Small intestine (tissue), 7 donors: ENCODE measurements around the gene USH1C. TPM values are rescaled to one million over a fixed set of nuclear protein-coding genes. Genes with fewer than 3 reads are reported as not detected.

Source experiments
- DNase-seq, 2 donors: peaks; one replicate each; pipeline versions ENCODE4 v3.0.0 to v3.0.0-alpha.2; 2013
- FAIRE-seq: peaks from 2 replicates; lab custom pipeline; 2012; peaks lifted over from hg19 to GRCh38; lab: Jason Lieb, UNC
- H3K27ac ChIP-seq, 3 donors: one replicate each; pipeline ENCODE4 v1.5.1; 2013; ENCODE audit warnings: low read length in 2 of 3, mild to moderate bottlenecking in 2 of 3, control low read depth in 1 of 3, inconsistent platforms in 1 of 3, low read depth in 1 of 3, moderate library complexity in 1 of 3
- H3K27me3 ChIP-seq, 3 donors: one replicate each; pipeline ENCODE4 v1.6.1; 2013; ENCODE audit warnings: low read length in 3 of 3, inconsistent platforms in 1 of 3; ENCODE audit not compliant: control insufficient read depth in 3 of 3, insufficient read depth in 3 of 3
- H3K36me3 ChIP-seq, 3 donors: one replicate each; pipeline ENCODE4 v1.6.1; 2013; ENCODE audit warnings: low read length in 3 of 3, inconsistent platforms in 1 of 3, low read depth in 1 of 3, mild to moderate bottlenecking in 1 of 3, moderate library complexity in 1 of 3; ENCODE audit not compliant: control insufficient read depth in 3 of 3, insufficient read depth in 2 of 3
- H3K4me1 ChIP-seq, 3 donors: one replicate each; pipeline ENCODE4 v1.6.1; 2013; ENCODE audit warnings: low read length in 2 of 3, inconsistent platforms in 1 of 3, low read depth in 1 of 3, mild to moderate bottlenecking in 1 of 3, moderate library complexity in 1 of 3; ENCODE audit not compliant: control insufficient read depth in 3 of 3, insufficient read depth in 2 of 3
- H3K4me3 ChIP-seq, 3 donors: one replicate each; pipeline ENCODE4 v1.5.1; 2013; ENCODE audit warnings: low read length in 3 of 3, control low read depth in 1 of 3, inconsistent platforms in 1 of 3, low read depth in 1 of 3, mild to moderate bottlenecking in 1 of 3, moderate library complexity in 1 of 3
- H3K9me3 ChIP-seq, 2 donors: one replicate each; pipeline ENCODE4 v1.6.1; 2013; ENCODE audit warnings: low read depth in 1 of 2, low read length in 1 of 2; ENCODE audit not compliant: control insufficient read depth in 2 of 2, insufficient read depth in 1 of 2
- WGBS, 3 donors: extraction: QIAGEN DNeasy Blood & Tissue Kit; methylation state at CpG; one replicate each; pipeline ENCODE4 v1.1.7; 2013; 5-methylcytosine and 5-hydroxymethylcytosine counted together
- polyA plus RNA-seq, 4 donors: library from polyadenylated mRNA; stranded (reverse) in 3 of 4; unstranded in 1 of 4; fragments of 200-250 nt in 3 of 4; fragments of 120-200 nt in 1 of 4; gene quantifications; one replicate each; pipeline versions ENCODE4 v1.2.1 to v1.2.3, GENCODE V29; 2013
- donor health status: healthy with polysubstance abuse.
- donor health status: control.
- donor health status: control.
- donor health status: Bipolar disorder and iron deficiency.
- donor health status: healthy.

USH1C gene
- polyA plus RNA-seq, 4 donors = 86.2 to 309 (median 297) TPM

DNA sequence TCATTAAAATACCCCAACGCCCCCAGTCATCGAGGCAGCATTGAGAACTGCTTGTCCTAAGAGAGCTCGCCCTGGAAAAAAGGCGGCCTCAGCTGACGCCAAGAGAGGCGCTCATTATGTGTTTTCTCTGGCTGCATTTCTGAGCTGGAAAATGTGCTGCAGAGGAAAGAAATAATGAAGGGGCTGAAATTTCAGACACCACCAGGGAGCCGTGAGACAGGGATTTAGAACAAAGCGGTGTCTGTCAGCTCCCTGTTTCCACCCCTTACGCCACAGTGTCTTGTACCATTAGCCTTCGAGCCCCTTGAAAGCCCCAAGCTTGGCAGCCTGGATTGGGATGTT, 14.4 kb downstream of the USH1C start:
- Histone ChIP-seq H3K27me3 (no peaks in the 10 kb centered on the region), H3K4me3 (no peak overlapping the region), H3K36me3 (peaks cover 2 to 88% (median 15%) of the 10 kb centered on the region in 3 donors), H3K27ac (peak overlapping the region in 1 of 3 donors; percentile 16), H3K4me1 (peaks cover 0 to 69% (median 0%) of the 10 kb centered on the region in 3 donors), H3K9me3 (no peaks in the 10 kb centered on the region)
- DNase-seq = no peak
- WGBS, 3 donors = 83 to 96% (median 96%) methylated on average over 10 of the region's 10 CpGs
- no peak for FAIRE-seq

DNA sequence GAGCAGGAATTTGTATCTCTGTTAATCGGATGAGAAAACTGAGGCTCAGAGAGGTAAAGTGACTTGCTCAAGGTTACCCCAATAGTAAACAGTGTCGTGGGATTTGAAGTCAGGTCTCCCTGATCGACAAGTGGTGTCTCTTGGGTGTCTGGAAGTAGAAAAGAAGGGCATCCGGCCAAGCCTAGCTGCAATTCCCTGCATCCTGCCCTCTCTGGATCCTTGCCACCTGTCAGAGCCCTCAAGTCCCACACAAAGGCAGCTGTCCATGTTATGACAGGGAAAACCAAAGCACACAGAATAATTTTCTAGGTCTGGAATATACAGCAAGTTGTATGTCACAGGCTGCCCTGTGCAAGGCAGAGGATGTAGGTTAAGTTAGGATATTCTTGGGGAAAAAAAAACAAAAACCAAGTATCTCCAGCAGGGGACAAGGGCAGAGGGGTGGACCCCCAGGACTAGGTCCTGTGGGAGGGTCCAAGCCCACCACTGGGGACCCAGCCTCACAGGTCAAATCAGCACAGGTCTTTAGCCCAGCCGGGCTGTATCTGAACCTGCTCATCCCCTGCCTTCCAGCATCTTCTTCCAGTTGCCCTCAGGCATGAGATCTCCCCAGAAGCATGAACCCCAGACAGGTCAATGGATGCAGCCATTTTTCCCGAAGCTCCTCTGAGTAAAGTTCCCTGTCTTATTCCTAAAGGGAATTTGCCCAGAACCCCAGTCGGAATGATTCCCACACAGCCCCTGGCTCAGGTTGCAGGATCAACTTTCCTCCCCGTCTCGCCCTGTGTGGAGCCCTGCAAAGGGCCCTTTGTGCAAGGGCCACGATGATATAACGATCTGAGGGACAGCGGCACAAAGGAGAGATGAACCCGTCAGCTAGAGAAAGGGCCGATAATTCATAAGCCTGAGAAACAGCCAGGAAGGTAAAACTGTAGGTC, 15.0 kb downstream of the USH1C start:
- H3K27me3 ChIP-seq = no peaks in the 10 kb centered on the region
- 76 to 81% (median 76%) methylated on average over 14 of the region's 14 CpGs for WGBS, 3 donors
- no peak for DNase-seq
- peaks cover 0 to 66% (median 0%) of the 10 kb centered on the region in 3 donors for H3K4me1 ChIP-seq
- H3K4me3 ChIP-seq = no peak overlapping the region
- H3K9me3 ChIP-seq = no peaks in the 10 kb centered on the region
- FAIRE-seq = no peak
- H3K36me3 ChIP-seq = peaks cover 2 to 89% (median 18%) of the 10 kb centered on the region in 3 donors
- H3K27ac ChIP-seq = no peak overlapping the region

DNA sequence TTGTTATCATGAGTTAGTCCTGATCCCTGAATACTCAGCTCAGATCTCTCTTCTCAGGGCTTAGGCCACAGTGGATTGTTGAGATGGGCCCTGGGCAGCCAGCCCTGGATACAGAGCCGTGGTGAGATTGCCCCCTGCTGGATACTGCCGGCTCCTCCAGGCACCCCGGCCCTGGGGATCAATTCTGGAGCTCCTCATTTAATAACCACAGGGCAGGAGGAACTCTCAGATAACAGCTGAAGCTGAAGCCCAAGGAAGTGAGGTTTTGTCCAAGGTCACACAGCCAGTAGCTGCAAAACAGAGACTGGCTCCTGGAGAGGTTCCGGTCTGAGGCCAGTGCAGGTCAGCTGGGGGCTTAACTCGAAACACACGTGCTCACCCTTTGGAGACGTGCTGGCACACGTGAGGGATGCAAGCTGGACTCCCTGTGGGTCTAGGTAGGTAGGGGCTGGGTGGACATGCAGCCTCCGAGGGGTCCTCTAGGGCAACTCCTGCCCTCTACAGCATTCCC, 16.0 kb downstream of the USH1C start:
- peak overlapping the region in 1 of 3 donors; percentile 61 for H3K27ac ChIP-seq
- DNase-seq = peak; percentile 63 to 72
- no peak overlapping the region for H3K4me3 ChIP-seq
- H3K4me1 ChIP-seq = peaks cover 0 to 56% (median 0%) of the 10 kb centered on the region in 3 donors
- H3K36me3 ChIP-seq = peaks cover 2 to 85% (median 26%) of the 10 kb centered on the region in 3 donors
- H3K27me3 ChIP-seq = no peaks in the 10 kb centered on the region
- 55 to 57% (median 57%) methylated on average over 9 of the region's 9 CpGs for WGBS, 3 donors
- no peak for FAIRE-seq
- H3K9me3 ChIP-seq = no peaks in the 10 kb centered on the region

DNA sequence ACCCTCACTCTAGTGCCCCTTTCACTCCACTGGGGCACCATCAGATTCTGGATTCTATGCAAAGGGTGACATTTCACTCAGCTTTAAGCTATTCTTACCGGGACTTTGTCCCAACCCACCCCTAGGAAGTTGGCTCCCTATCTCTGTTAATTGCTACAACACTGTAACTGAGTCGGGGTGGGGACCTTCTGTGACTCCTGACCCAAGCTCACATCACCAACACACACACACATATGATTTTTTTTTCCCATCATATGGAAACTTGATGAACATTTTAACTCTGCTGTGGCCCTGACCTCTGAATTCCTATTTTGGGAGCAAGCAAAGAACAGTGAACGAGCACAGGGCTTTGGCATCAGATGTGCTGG, 16.6 kb downstream of the USH1C start:
- DNase-seq (peak; percentile 13 to 60), FAIRE-seq (no peak)
- H3K36me3 ChIP-seq = peaks cover 0 to 85% (median 31%) of the 10 kb centered on the region in 3 donors
- no peaks in the 10 kb centered on the region for H3K9me3 ChIP-seq
- WGBS, 3 donors = 30 to 64% (median 46%) methylated on average over 3 of the region's 3 CpGs
- peak overlapping the region in 1 of 3 donors; percentile 77 for H3K27ac ChIP-seq
- no peaks in the 10 kb centered on the region for H3K27me3 ChIP-seq
- peaks cover 0 to 50% (median 0%) of the 10 kb centered on the region in 3 donors for H3K4me1 ChIP-seq
- H3K4me3 ChIP-seq = no peak overlapping the region

DNA sequence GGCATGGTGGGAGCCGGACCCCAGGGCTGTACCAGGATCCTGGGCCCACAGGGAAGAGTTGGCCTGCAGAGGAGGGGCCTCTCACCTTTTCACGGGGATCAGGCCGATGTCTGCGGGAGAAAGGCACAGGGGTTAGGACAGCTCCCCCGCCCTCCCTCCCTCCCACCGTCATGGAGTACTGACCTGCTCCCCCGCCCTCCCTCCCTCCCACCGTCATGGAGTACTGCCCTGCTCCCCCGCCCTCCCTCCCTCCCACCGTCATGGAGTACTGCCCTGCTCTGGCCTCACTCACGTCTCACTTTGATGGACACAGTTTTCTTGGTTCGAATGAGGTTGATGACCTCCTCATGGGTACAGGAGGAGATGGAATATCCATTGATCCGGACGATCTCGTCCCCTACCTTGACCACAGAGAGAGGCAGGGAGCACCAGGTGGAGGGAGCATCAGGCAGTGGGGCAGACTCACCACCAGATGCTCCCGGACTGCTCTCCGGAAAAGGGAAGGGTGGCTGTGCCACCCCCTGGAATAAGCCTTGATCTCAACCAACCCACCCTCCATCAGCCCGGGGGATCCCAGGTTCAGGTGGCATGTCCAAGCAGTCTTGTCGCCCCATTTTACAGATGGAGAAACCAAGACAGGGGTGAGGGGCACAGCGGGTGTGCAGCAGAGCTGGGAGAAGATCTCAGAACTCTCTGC, 17.1 kb downstream of the USH1C start:
- Histone ChIP-seq H3K27ac (peak overlapping the region in 1 of 3 donors; percentile 77), H3K9me3 (no peaks in the 10 kb centered on the region), H3K4me1 (peaks cover 0 to 45% (median 0%) of the 10 kb centered on the region in 3 donors), H3K4me3 (no peak overlapping the region), H3K27me3 (no peaks in the 10 kb centered on the region), H3K36me3 (peaks cover 0 to 87% (median 33%) of the 10 kb centered on the region in 3 donors)
- no peak for DNase-seq
- no peak for FAIRE-seq
- 78 to 87% (median 86%) methylated on average over 18 to 20 of the region's 20 CpGs for WGBS, 3 donors

DNA sequence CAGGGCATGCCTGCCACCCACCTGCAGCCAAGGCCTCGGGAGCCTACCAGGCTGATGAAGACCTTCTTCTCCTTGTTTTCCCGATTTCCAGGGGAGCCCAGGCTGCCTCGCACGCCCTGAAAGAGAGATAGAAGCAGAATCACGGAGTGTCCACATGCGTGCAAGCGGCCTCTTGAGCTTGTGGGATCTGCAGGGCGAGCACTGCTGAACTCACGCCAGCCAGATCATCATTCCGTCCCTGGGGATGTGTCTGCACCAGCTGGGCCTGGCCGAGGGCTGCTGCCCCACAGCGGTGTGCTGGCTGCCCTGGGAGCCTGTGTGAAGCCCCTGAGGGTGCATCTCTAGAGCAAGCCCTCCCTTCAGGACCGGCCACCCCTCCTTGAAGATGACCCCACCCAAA, 17.9 kb downstream of the USH1C start:
- Histone ChIP-seq H3K27ac (no peak overlapping the region), H3K4me1 (peaks cover 0 to 38% (median 0%) of the 10 kb centered on the region in 3 donors), H3K27me3 (no peaks in the 10 kb centered on the region), H3K4me3 (no peak overlapping the region), H3K9me3 (no peaks in the 10 kb centered on the region), H3K36me3 (peaks cover 0 to 89% (median 35%) of the 10 kb centered on the region in 3 donors)
- WGBS, 3 donors = 86 to 88% (median 87%) methylated on average over 13 of the region's 13 CpGs
- FAIRE-seq = no peak
- DNase-seq = no peak

DNA sequence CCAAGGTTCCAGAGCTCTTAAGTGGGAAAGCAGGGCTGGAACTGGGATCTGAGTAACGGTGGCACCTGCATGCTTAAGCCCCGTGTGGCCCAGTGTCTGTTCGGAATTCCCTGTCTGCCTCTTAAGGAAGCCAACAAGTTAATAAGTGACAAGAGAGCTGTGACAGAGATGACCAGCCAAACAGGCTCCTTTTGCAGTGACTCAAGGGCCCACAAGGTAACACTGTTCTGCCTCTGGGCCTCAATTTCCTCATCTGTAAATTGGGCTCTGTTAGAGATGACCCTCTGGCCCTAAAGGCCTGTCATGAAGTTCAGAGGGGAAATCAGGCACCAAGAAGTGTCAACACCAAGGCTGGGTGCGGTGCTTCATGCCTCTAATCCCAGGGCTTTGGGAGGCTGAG, 18.6 kb downstream of the USH1C start:
- no peaks in the 10 kb centered on the region for H3K9me3 ChIP-seq
- 57 to 70% (median 65%) methylated on average over 4 of the region's 4 CpGs for WGBS, 3 donors
- no peak overlapping the region for H3K27ac ChIP-seq
- peaks cover 0 to 89% (median 39%) of the 10 kb centered on the region in 3 donors for H3K36me3 ChIP-seq
- peaks cover 0 to 30% (median 0%) of the 10 kb centered on the region in 3 donors for H3K4me1 ChIP-seq
- no peaks in the 10 kb centered on the region for H3K27me3 ChIP-seq
- H3K4me3 ChIP-seq = no peak overlapping the region
- DNase-seq (no peak), FAIRE-seq (no peak)

DNA sequence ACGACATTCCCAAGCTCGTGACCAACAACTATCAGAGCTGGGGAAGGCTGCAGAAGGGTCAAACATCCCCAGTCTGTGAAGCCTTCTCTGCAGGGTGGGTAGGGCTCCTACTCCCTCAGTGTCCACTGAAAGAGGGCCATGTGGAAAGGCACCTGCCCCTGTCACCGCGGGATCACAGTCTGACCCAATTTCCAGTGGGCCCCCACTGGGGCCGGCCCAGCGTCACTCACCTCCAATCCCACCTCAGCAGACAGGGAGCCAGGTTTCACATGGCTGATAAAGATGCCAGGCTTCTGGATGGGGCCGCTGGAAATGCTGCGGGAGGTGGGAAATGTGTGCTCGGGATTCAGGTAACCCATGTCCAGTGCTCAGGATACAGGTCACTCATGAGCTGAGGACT, 20.0 kb downstream of the USH1C start:
- peaks cover 0 to 87% (median 47%) of the 10 kb centered on the region in 3 donors for H3K36me3 ChIP-seq
- FAIRE-seq (no peak), DNase-seq (no peak)
- no peak overlapping the region for H3K4me3 ChIP-seq
- H3K9me3 ChIP-seq = no peaks in the 10 kb centered on the region
- no peaks in the 10 kb centered on the region for H3K27me3 ChIP-seq
- H3K27ac ChIP-seq = no peak overlapping the region
- H3K4me1 ChIP-seq = peaks cover 0 to 23% (median 0%) of the 10 kb centered on the region in 3 donors
- 93% methylated on average over 8 to 9 of the region's 9 CpGs for WGBS, 3 donors
